Spinal cord (tissue), 10 donors: ENCODE measurements around the gene KCNN3. TPM values are rescaled to one million over a fixed set of nuclear protein-coding genes. Genes with fewer than 3 reads are reported as not detected.

Experiments
- DNase-seq, 6 donors: peaks; one replicate each; pipeline versions ENCODE4 v3.0.0 to v3.0.0-alpha.2; 2013 to 2015; ENCODE audit warnings: low spot score in 6 of 6, low read depth in 4 of 6
- H3K27ac ChIP-seq: one replicate; pipeline ENCODE4 v1.5.1; 2013; ENCODE audit warnings: low read depth, low read length, control low read depth
- H3K27me3 ChIP-seq: one replicate; pipeline ENCODE4 v1.6.1; 2013; ENCODE audit warnings: low read length; ENCODE audit not compliant: control insufficient read depth, insufficient read depth
- H3K36me3 ChIP-seq: one replicate; pipeline ENCODE4 v1.6.1; 2013; ENCODE audit warnings: low read length; ENCODE audit not compliant: control insufficient read depth, insufficient read depth
- H3K4me1 ChIP-seq: one replicate; pipeline ENCODE4 v1.6.1; 2013; ENCODE audit warnings: low read length; ENCODE audit not compliant: control insufficient read depth, insufficient read depth
- H3K4me3 ChIP-seq: one replicate; pipeline ENCODE4 v1.5.1; 2013; ENCODE audit warnings: low read depth, low read length, control low read depth
- H3K9me3 ChIP-seq: one replicate; pipeline ENCODE4 v1.6.1; 2013; ENCODE audit warnings: low read length; ENCODE audit not compliant: control insufficient read depth, insufficient read depth
- WGBS: methylation state at CpG from one replicate; pipeline ENCODE4 v1.1.5; 2013; ENCODE audit warnings: missing lambda C conversion rate; ENCODE audit not compliant: insufficient coverage; 5-methylcytosine and 5-hydroxymethylcytosine counted together
- polyA plus RNA-seq, 2 donors: library from polyadenylated mRNA; unstranded; fragments of 120-200 nt; gene quantifications; one replicate each; pipeline ENCODE4 v1.2.1, GENCODE V29; 2013; ENCODE audit not compliant: insufficient read length in 2 of 2
- total RNA-seq, 2 donors: library from RNA; depleted of rRNA in 1 of 2; stranded (reverse); fragments of 120-200 nt in 1 of 2; fragments of >200 nt in 1 of 2; gene quantifications; one replicate each; pipeline versions ENCODE4 v1.2.3 to v1.2.4, GENCODE V29; 2013 to 2014
- donor health status: healthy.

Gene KCNN3
- total and polyA plus RNA-seq, 4 donors = 9.6 to 24.8 (median 16.4) TPM

- no peak overlapping the region for H3K4me3 ChIP-seq
- H3K36me3 ChIP-seq = peaks cover 24% of the 10 kb centered on the region
- peaks cover 84% of the 10 kb centered on the region for H3K4me1 ChIP-seq
- H3K9me3 ChIP-seq = no peaks in the 10 kb centered on the region
- no peak overlapping the region for H3K27ac ChIP-seq
- WGBS = 48% methylated on average over 14 of the region's 16 CpGs
- peak in 1 of 6 donors; percentile 66 for DNase-seq
- H3K27me3 ChIP-seq = peaks cover 20% of the 10 kb centered on the region
Measured at GRCh38 chr1:154863315-154864174, 6.5 kb downstream of the KCNN3 start.

GRCh38 chr1:154862907-154863306 lies 7.2 kb downstream of the KCNN3 start:
- no peak for DNase-seq
- WGBS = 22% methylated on average over 7 of the region's 13 CpGs
- no peak overlapping the region for H3K4me3 ChIP-seq
- H3K4me1 ChIP-seq = peaks cover 88% of the 10 kb centered on the region
- no peak overlapping the region for H3K27ac ChIP-seq
- H3K9me3 ChIP-seq = no peaks in the 10 kb centered on the region
- H3K27me3 ChIP-seq = peaks cover 14% of the 10 kb centered on the region
- H3K36me3 ChIP-seq = peaks cover 24% of the 10 kb centered on the region

GRCh38 chr1:154861607-154862094 lies 8.4 kb downstream of the KCNN3 start:
- Histone ChIP-seq H3K4me3 (no peak overlapping the region), H3K9me3 (no peaks in the 10 kb centered on the region), H3K36me3 (peaks cover 26% of the 10 kb centered on the region), H3K27ac (no peak overlapping the region), H3K4me1 (peaks cover 86% of the 10 kb centered on the region), H3K27me3 (peaks cover 7% of the 10 kb centered on the region)
- WGBS = 84% methylated on average over 11 of the region's 12 CpGs
- DNase-seq = no peak

- 65% methylated on average over 10 of the region's 12 CpGs for WGBS
- H3K4me1 ChIP-seq = peaks cover 88% of the 10 kb centered on the region
- no peak overlapping the region for H3K27ac ChIP-seq
Measured at GRCh38 chr1:154860156-154860870, 9.8 kb downstream of the KCNN3 start.

GRCh38 chr1:154859786-154860155 lies 10.3 kb downstream of the KCNN3 start:
- DNase-seq = peak in 1 of 6 donors; percentile 29
- peaks cover 84% of the 10 kb centered on the region for H3K4me1 ChIP-seq
- H3K27me3 ChIP-seq = peaks cover 6% of the 10 kb centered on the region
- H3K4me3 ChIP-seq = no peak overlapping the region
- no peaks in the 10 kb centered on the region for H3K9me3 ChIP-seq
- H3K27ac ChIP-seq = no peak overlapping the region
- H3K36me3 ChIP-seq = peaks cover 26% of the 10 kb centered on the region
- 50% methylated on average over 2 of the region's 2 CpGs for WGBS

More at GRCh38 chr1:154860156-154860870, 9.8 kb downstream of the KCNN3 start:
- Histone ChIP-seq H3K4me3 (no peak overlapping the region), H3K36me3 (peaks cover 26% of the 10 kb centered on the region), H3K9me3 (no peaks in the 10 kb centered on the region), H3K27me3 (peaks cover 6% of the 10 kb centered on the region)
- DNase-seq = no peak

GRCh38 chr1:154859151-154859785 lies 10.8 kb downstream of the KCNN3 start:
- Histone ChIP-seq H3K27ac (no peak overlapping the region), H3K36me3 (peaks cover 23% of the 10 kb centered on the region), H3K9me3 (no peaks in the 10 kb centered on the region), H3K27me3 (peaks cover 6% of the 10 kb centered on the region), H3K4me3 (no peak overlapping the region), H3K4me1 (peaks cover 79% of the 10 kb centered on the region)
- no peak for DNase-seq
- 80% methylated on average over 6 of the region's 9 CpGs for WGBS

- no peaks in the 10 kb centered on the region for H3K9me3 ChIP-seq
- no peak for DNase-seq
- no peaks in the 10 kb centered on the region for H3K27me3 ChIP-seq
- peaks cover 64% of the 10 kb centered on the region for H3K4me1 ChIP-seq
- peaks cover 19% of the 10 kb centered on the region for H3K36me3 ChIP-seq
- H3K27ac ChIP-seq = no peak overlapping the region
- no peak overlapping the region for H3K4me3 ChIP-seq
- WGBS = 77% methylated on average over 7 of the region's 11 CpGs
Measured at GRCh38 chr1:154857441-154858215, 12.5 kb downstream of the KCNN3 start.

- Histone ChIP-seq H3K36me3 (peaks cover 15% of the 10 kb centered on the region), H3K27me3 (peaks cover 2% of the 10 kb centered on the region), H3K4me3 (no peak overlapping the region), H3K9me3 (no peaks in the 10 kb centered on the region), H3K4me1 (peaks cover 58% of the 10 kb centered on the region), H3K27ac (no peak overlapping the region)
- WGBS = 98% methylated on average over 6 of the region's 6 CpGs
- DNase-seq = no peak
Measured at GRCh38 chr1:154857022-154857421, 13.1 kb downstream of the KCNN3 start.

- Histone ChIP-seq H3K27ac (no peak overlapping the region), H3K4me1 (peaks cover 53% of the 10 kb centered on the region), H3K36me3 (peaks cover 14% of the 10 kb centered on the region), H3K27me3 (peaks cover 2% of the 10 kb centered on the region), H3K4me3 (no peak overlapping the region), H3K9me3 (no peaks in the 10 kb centered on the region)
- WGBS = 80% methylated on average over 2 of the region's 3 CpGs
- no peak for DNase-seq
Measured at GRCh38 chr1:154856544-154856943, 13.5 kb downstream of the KCNN3 start.
